Stimulated activated CD4-positive, alpha-beta T cell treated with anti-CD3 and anti-CD28 coated beads, Interleukin-2, amount 100 ng/mL, for 24 hours (primary cell): Measurements from ENCODE around the gene MAGEA2.
"Not testable (repeated sequence)": the region's sequence is repeated elsewhere in the genome, so short reads cannot be mapped to it uniquely, and the experiment has no call there.

ENCODE experiments used
- DNase-seq, 2 donors: peaks; one replicate each; pipeline ENCODE4 v3.0.0-alpha.2; 2020

Gene MAGEA2

GRCh38 chrX:152706500-152706899, 47.1 kb downstream of the MAGEA2 start:
- not testable (repeated sequence) for DNase-seq

GRCh38 chrX:152700390-152700789, 53.3 kb downstream of the MAGEA2 start:
- not testable (repeated sequence) for DNase-seq
